SK-N-SH (cell line): ENCODE measurements around the gene PLEKHG5. TPM values are rescaled to one million over a fixed set of nuclear protein-coding genes. Genes with fewer than 3 reads are reported as not detected.

ENCODE experiments used
- CTCF ChIA-PET: fragments of 300-600, 350-600 bp; formaldehyde crosslinking; extraction: SDS; loops from one replicate; lab custom pipeline; 2021; lab: Yijun Ruan, JAX
- POLR2A ChIA-PET: fragments of 350-600 bp; sonication (Branson Sonifier 250); formaldehyde crosslinking; extraction: SDS; loops from one replicate; lab custom pipeline; 2020; ENCODE audit warnings: antibody characterized with exemption, inconsistent platforms; lab: Yijun Ruan, JAX
- DNase-seq: peaks from one replicate; pipeline ENCODE4 v3.0.0; 2012
- H2AFZ ChIP-seq: fragments of 200-600 bp; sonication (generic); 2 replicates; pipeline ENCODE4 v1.8.1; 2016; ENCODE audit warnings: antibody characterized with exemption, mild to moderate bottlenecking, low read depth
- H3F3A ChIP-seq: fragments of 200-600 bp; sonication (generic); replicated peaks from 2 replicates; pipeline ENCODE3; 2016; ENCODE audit warnings: antibody characterized with exemption, mild to moderate bottlenecking; ENCODE audit not compliant: insufficient read depth
- H3K27ac ChIP-seq, 2 experiments: fragments of 200-500 bp in 1 of 2; fragments of 200-600 bp in 1 of 2; sonication (Bioruptor generic) in 1 of 2; sonication (generic), shearing (Covaris generic) in 1 of 2; 2 replicates each; pipeline versions ENCODE4 v1.5.1 to v1.6.1; 2014 to 2016; ENCODE audit warnings: low read depth in 2 of 2, inconsistent platforms in 1 of 2, low read length in 1 of 2, mild to moderate bottlenecking in 1 of 2, mixed read lengths in 1 of 2
- H3K27me3 ChIP-seq: fragments of 200-600 bp; sonication (generic), shearing (Covaris generic); 2 replicates; pipeline ENCODE4 v1.6.1; 2016; ENCODE audit warnings: mixed run types; ENCODE audit not compliant: insufficient read depth
- H3K36me3 ChIP-seq, 2 experiments: fragments of 200-500 bp in 1 of 2; fragments of 200-600 bp in 1 of 2; sonication (Bioruptor generic) in 1 of 2; sonication (generic) in 1 of 2; replicated peaks in 1 of 2; 2 replicates each; pipeline versions ENCODE3 to v1.5.1; 2014 to 2016; ENCODE audit warnings: low read length in 1 of 2, mild to moderate bottlenecking in 1 of 2; ENCODE audit not compliant: insufficient read depth in 2 of 2, control insufficient read depth in 1 of 2
- H3K4me1 ChIP-seq, 2 experiments: fragments of 200-500 bp in 1 of 2; fragments of 200-600 bp in 1 of 2; sonication (Bioruptor generic) in 1 of 2; sonication (generic), shearing (Covaris generic) in 1 of 2; 2 replicates each; pipeline versions ENCODE4 v1.5.1 to v1.6.1; 2014 to 2016; ENCODE audit warnings: low read depth in 1 of 2, low read length in 1 of 2, mixed run types in 1 of 2; ENCODE audit not compliant: insufficient read depth in 2 of 2, control insufficient read depth in 1 of 2
- H3K4me2 ChIP-seq: fragments of 200-600 bp; sonication (generic), shearing (Covaris generic); 2 replicates; pipeline ENCODE4 v1.6.1; 2017; ENCODE audit warnings: mixed run types
- H3K4me3 ChIP-seq, 2 experiments: fragments of 200-500 bp in 1 of 2; fragments of 200-600 bp in 1 of 2; sonication (Bioruptor generic) in 1 of 2; sonication (generic), shearing (Covaris generic) in 1 of 2; 2 replicates each; pipeline versions ENCODE4 v1.5.1 to v1.8.1; 2014 to 2016; ENCODE audit warnings: low read depth in 2 of 2, inconsistent platforms in 1 of 2, low read length in 1 of 2, mild to moderate bottlenecking in 1 of 2, mixed read lengths in 1 of 2, moderate library complexity in 1 of 2
- H3K79me2 ChIP-seq: fragments of 200-600 bp; sonication (generic); 2 replicates; pipeline ENCODE4 v1.8.1; 2017; ENCODE audit warnings: mild to moderate bottlenecking; ENCODE audit not compliant: insufficient read depth
- H3K9ac ChIP-seq: fragments of 200-600 bp; sonication (generic); 2 replicates; pipeline ENCODE4 v1.6.1; 2017; ENCODE audit warnings: mixed run types
- H3K9me2 ChIP-seq: fragments of 200-600 bp; sonication (generic); 2 replicates; pipeline ENCODE4 v1.6.1; 2017; ENCODE audit warnings: mixed run types
- H3K9me3 ChIP-seq: fragments of 200-600 bp; sonication (generic); 2 replicates; pipeline ENCODE4 v1.6.1; 2017; ENCODE audit warnings: mixed run types, mild to moderate bottlenecking, moderate library complexity
- H4K20me1 ChIP-seq: fragments of 200-600 bp; sonication (generic); 2 replicates; pipeline ENCODE4 v1.6.1; 2017; ENCODE audit warnings: mild to moderate bottlenecking, mixed run types; ENCODE audit not compliant: insufficient read depth
- EP300 ChIP-seq, 2 experiments: IDR thresholded peaks; 2 replicates each; pipeline versions ENCODE4 v1.4.0 to v1.6.1; 2012; ENCODE audit warnings: borderline replicate concordance in 1 of 2, low read depth in 1 of 2, low read length in 1 of 2
- EZH2phosphoT487 ChIP-seq: fragments of 200-600 bp; sonication (generic); IDR thresholded peaks from 2 replicates; pipeline ENCODE4 v1.6.1; 2017; ENCODE audit warnings: low read depth, mixed run types, mild to moderate bottlenecking, antibody characterized with exemption, moderate library complexity, borderline replicate concordance
- FOSL2 ChIP-seq: IDR thresholded peaks from 2 replicates; pipeline ENCODE4 v1.4.0; 2012; ENCODE audit warnings: low read depth, mild to moderate bottlenecking, moderate library complexity, borderline replicate concordance
- IRF3 ChIP-seq: fragments of 150-350 bp; IDR thresholded peaks from 2 replicates; pipeline ENCODE4 v1.6.1; 2016; ENCODE audit warnings: mild to moderate bottlenecking, low read depth, low read length
- NFIC ChIP-seq: IDR thresholded peaks from 2 replicates; pipeline ENCODE4 v1.4.0; 2012; ENCODE audit warnings: borderline replicate concordance
- POLR2AphosphoS5 ChIP-seq: IDR thresholded peaks from 2 replicates; pipeline ENCODE4 v1.6.1; 2012; ENCODE audit warnings: low read depth, low read length
- RCOR1 ChIP-seq: fragments of 150-350 bp; IDR thresholded peaks from 2 replicates; pipeline ENCODE4 v1.6.1; 2017; ENCODE audit warnings: antibody characterized with exemption, low read length
- REST ChIP-seq: IDR thresholded peaks from 2 replicates; pipeline ENCODE4 v1.6.1; 2012; ENCODE audit warnings: mild to moderate bottlenecking, low read depth, low read length, moderate library complexity
- RFX5 ChIP-seq: IDR thresholded peaks from 2 replicates; pipeline ENCODE4 v1.6.1; 2012; ENCODE audit warnings: mild to moderate bottlenecking, improper control_type of control experiment, low read length
- RXRA ChIP-seq: IDR thresholded peaks from 2 replicates; pipeline ENCODE4 v1.4.0; 2012; ENCODE audit warnings: low read depth, mild to moderate bottlenecking, borderline replicate concordance
- TCF12 ChIP-seq: IDR thresholded peaks from 2 replicates; pipeline ENCODE4 v1.4.0; 2012
- TEAD4 ChIP-seq: IDR thresholded peaks from 2 replicates; pipeline ENCODE4 v1.4.0; 2012; ENCODE audit warnings: mild to moderate bottlenecking, borderline replicate concordance; ENCODE audit not compliant: insufficient read depth
- USF2 ChIP-seq: fragments of 150-350 bp; IDR thresholded peaks from 2 replicates; pipeline ENCODE4 v1.6.1; 2017; ENCODE audit warnings: antibody characterized with exemption, low read length, low read depth, borderline replicate concordance
- YY1 ChIP-seq: IDR thresholded peaks from 2 replicates; pipeline ENCODE4 v1.4.0; 2012; ENCODE audit warnings: low read depth, mild to moderate bottlenecking
- ZBTB33 ChIP-seq: IDR thresholded peaks from 2 replicates; pipeline ENCODE4 v1.4.0; 2012; ENCODE audit warnings: low read depth, borderline replicate concordance
- WGBS: methylation state at CpG from one replicate; pipeline ENCODE4 v1.1.6; 2017; ENCODE audit warnings: low lambda C conversion rate; 5-methylcytosine and 5-hydroxymethylcytosine counted together
- polyA plus RNA-seq, 3 experiments: library from polyadenylated mRNA; depleted of rRNA; stranded (reverse); fragments of >200 nt; gene quantifications; 2 replicates each; pipeline ENCODE4 v1.2.3, GENCODE V29; 2012

PLEKHG5 gene
- polyA plus RNA-seq, 1 of the 3 experiments (the other 2 are of a cell fraction) = 14.9 TPM

- H3K4me3 ChIP-seq = no peak overlapping the region
- no peaks in the 10 kb centered on the region for H3K36me3 ChIP-seq
- 89% methylated on average over 9 of the region's 20 CpGs for WGBS
- H3K79me2 ChIP-seq = no peaks in the 10 kb centered on the region
- H3K9me3 ChIP-seq = no peaks in the 10 kb centered on the region
- no peaks in the 10 kb centered on the region for H3K27me3 ChIP-seq
- ChIA-PET POLR2A (interaction anchor here (0.9 to 2.2 kb wide), 2 partner anchors 16 to 18 kb away, joined by 5 to 8 read pairs; no protein-coding TSS in a partner anchor), CTCF (interaction anchor here (0.8 to 17.4 kb wide), 4 partner anchors 8 to 20 kb away, joined by 3 to 211 read pairs (median 5); partner anchors contain the start of gene PLEKHG5)
- H3K9me2 ChIP-seq = no peaks in the 10 kb centered on the region
- H3K4me1 ChIP-seq = peaks cover 0 to 84% of the 10 kb centered on the region in 2 experiments; a peak in 2 of 4 replicates
- H3K9ac ChIP-seq = no peak overlapping the region
- H3F3A ChIP-seq = no peaks in the 10 kb centered on the region
- TF ChIP-seq IRF3 = no peak
- no peak for TF ChIP-seq FOSL2
- TF ChIP-seq RFX5 = no peak
- no peak for TF ChIP-seq ZBTB33
- TF ChIP-seq EZH2phosphoT487 = no peak
- TF ChIP-seq NFIC = no peak
- no peak for TF ChIP-seq TEAD4
- no peak for TF ChIP-seq REST
- no peak for TF ChIP-seq RCOR1
- no peak for TF ChIP-seq EP300 (IDR thresholded peaks at IDR 0.05; ENCODE audit: borderline replicate concordance in 1 of 2, low read depth in 1 of 2, low read length in 1 of 2)
- no peak for TF ChIP-seq YY1
- TF ChIP-seq POLR2AphosphoS5 = no peak
- no peak for TF ChIP-seq RXRA
- TF ChIP-seq TCF12 = no peak
- TF ChIP-seq USF2 = no peak
- TF ChIP-seq, all 33 proteins: peak for 0
- H3K27ac ChIP-seq = no peak overlapping the region
- DNase-seq = peak; percentile 32
- no peak overlapping the region for H3K4me2 ChIP-seq
- H2AFZ ChIP-seq = no peak overlapping the region
- H4K20me1 ChIP-seq = no peaks in the 10 kb centered on the region
These were observed 12.6 kb upstream of the PLEKHG5 start for GRCh38 chr1:6503884-6504602.
